GM18502 (cell line): Measurements from ENCODE around the gene USP35.

Experiments
- ATAC-seq: cut with Tn5 transposase; IDR thresholded peaks from one replicate; pipeline ENCODE4 v1.9.1; 2021; ENCODE audit warnings: mild to moderate bottlenecking; ENCODE audit not compliant: unreplicated experiment, poor library complexity

The USP35 gene

GRCh38 chr11:78259777-78260487 is 71.2 kb downstream of the USP35 start:
- ATAC-seq = no peak

DNA sequence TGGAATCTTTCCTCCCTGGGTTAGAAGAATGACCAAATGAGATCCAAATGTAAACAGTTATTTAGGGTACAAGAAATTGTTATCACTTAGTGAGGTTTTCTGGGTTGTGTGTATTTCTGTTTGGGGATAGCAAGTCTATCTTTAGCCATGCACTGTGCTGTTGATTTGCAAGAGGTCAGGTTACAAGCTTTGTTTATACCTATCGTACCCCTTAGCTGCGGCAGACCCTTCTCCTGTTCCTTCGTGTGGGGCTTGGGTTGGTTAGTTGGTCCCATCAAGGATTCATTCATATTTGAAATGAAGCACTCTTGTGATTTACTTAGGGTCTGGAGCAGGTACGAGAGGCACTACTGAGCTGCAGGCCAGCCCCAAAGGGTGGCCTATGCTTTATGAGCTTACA is 72.6 kb downstream of the USP35 start:
- no peak for ATAC-seq

GRCh38 chr11:78261828-78262227 is 73.1 kb downstream of the USP35 start:
- no peak for ATAC-seq

GRCh38 chr11:78262238-78262637 is 73.5 kb downstream of the USP35 start:
- no peak for ATAC-seq

- ATAC-seq = no peak
Measured at GRCh38 chr11:78262691-78263090, 74.0 kb downstream of the USP35 start.
